GM19324 (cell line): ENCODE measurements around the gene MBIP.

Experiments used
- ATAC-seq: cut with Tn5 transposase; IDR thresholded peaks from one replicate; pipeline ENCODE4 v1.9.1; 2021; ENCODE audit warnings: mild to moderate bottlenecking, moderate library complexity; ENCODE audit not compliant: unreplicated experiment, low FRiP score

MBIP gene

DNA sequence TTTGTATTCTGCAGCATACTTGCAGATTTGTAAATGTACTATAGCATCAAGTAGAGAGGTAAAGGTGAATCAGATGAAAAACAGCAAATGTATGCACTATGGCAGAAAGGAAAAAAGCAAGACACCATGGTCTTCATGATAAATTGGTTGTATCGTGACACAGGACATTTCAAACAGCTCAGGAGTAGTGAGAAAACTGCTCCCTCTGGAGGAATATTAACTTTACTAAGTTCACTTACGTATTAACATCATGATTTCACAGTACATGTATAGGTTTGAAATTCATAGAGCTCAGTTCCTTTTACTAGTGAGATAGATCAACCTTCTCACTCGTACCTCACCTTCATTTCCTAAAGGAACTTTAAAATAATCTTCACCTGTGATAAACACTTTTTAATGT lies 6.5 kb downstream of the MBIP start:
- no peak for ATAC-seq

- no peak for ATAC-seq
Measured at GRCh38 chr14:36313206-36313605, 7.2 kb downstream of the MBIP start.

- ATAC-seq: no peak
Measured at GRCh38 chr14:36306836-36307235, 13.6 kb downstream of the MBIP start.

- ATAC-seq: no peak
Measured at GRCh38 chr14:36304895-36305294, 15.5 kb downstream of the MBIP start.

GRCh38 chr14:36303960-36304359 lies 16.5 kb downstream of the MBIP start:
- no peak for ATAC-seq

DNA sequence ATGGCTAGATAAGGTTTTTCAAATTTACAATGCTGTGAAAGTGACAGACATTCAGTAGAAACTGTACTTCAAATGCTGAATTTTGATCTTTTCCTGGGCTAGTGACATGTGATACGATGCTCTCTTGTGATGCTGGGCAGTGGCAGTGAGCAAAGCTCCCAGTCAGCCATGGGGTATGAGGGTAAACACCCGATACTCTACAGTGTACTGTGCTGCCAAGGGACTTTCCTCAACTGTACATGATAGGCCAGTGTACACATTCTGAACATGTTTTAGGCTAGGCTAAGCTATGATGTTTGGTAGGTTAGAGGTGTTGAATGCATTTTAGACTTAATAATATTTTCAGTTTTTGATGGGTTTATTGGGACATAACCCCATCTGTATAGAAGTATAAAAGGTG lies 17.6 kb downstream of the MBIP start:
- ATAC-seq: no peak

- ATAC-seq: no peak
Measured at GRCh38 chr14:36301159-36301558, 19.3 kb downstream of the MBIP start.

DNA sequence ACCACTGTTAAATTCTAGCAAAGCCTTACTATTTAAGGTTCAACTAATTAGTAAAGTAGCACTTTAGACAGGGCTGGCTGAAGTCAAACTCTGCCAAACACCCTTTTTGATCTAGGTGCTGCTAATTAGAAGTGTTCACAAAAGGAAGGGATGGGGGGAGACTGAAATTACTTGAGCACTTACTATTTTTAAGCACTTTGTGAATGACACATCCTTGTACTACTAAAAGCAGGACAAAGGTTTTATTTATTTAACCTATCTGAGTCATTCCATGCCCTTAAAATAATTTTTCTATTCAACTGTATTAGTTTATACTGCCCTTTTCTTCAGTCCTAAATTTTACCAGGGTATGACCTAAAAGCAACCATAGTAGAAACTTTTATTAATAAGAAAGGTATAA lies 20.1 kb downstream of the MBIP start:
- no peak for ATAC-seq

- ATAC-seq: no peak
Measured at GRCh38 chr14:36295642-36296627, 24.5 kb downstream of the MBIP start.

DNA sequence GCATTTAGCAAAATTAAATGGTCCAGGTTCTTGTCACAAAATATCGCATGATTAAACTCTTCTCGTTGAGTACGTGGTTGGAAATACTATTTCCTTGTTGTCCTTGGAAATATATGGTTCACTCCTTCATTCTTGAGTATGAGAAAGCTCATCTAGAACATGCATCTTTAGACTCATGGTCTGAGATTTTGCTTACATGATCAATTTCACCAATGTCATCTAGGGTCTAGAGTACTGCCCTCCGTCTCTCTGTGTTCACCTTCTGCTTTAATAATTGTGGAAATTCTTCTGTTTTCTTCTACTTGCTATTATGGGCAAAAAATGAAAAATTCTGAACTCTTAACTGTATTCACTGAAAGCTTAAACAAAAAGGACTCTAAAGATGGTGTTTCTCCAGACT lies 25.9 kb downstream of the MBIP start:
- ATAC-seq: no peak

DNA sequence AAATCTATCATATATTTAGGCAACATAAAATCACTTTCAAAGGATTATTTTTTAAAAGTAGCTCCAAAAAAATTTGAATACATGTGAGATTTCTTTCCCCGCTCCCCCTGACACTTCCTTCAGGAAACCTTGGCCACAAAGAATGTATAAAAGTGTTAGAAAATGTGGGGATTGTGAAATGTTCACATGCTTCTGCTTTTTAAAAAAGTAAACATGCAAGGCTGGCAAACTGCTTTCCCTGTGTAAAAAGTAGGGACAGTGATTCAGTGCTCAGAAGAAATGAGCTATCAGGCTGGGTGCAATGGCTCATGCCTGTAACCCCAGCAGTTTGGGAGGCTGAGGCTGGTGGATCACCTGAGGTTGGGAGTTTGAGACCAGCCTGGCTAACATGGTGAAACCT lies 26.6 kb downstream of the MBIP start:
- no peak for ATAC-seq

- no peak for ATAC-seq
Measured at GRCh38 chr14:36289954-36290353, 30.5 kb downstream of the MBIP start.

- ATAC-seq: no peak
Measured at GRCh38 chr14:36288496-36288895, 31.9 kb downstream of the MBIP start.

DNA sequence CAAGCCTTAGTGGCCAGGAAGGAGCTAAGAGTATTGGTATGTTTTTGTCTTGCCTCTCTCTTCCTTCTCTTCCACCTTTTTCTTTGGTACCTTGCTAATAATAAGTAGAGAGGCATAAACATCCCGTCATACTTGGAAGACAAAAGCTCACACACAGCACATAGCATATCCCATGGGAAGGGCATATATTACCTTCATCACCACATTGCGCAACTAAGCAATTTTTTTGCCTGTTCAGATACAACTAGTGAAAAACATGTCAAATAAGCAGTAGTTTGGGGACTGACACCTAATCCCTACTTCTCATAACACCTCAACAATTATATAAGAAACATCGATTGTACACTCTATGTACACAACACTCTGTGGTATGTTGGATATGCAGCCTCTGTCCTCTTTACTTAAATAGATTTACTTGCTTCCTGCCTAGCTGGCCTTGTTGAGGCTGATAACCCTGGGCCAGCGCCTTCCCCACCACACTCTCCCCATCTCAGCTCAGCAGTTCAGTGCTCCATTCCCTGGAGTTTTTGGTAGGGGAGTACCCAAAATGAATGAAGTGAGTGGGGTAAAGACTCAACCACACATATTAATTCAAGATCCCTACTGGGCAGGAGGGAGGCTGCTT lies 35.4 kb downstream of the MBIP start:
- no peak for ATAC-seq

DNA sequence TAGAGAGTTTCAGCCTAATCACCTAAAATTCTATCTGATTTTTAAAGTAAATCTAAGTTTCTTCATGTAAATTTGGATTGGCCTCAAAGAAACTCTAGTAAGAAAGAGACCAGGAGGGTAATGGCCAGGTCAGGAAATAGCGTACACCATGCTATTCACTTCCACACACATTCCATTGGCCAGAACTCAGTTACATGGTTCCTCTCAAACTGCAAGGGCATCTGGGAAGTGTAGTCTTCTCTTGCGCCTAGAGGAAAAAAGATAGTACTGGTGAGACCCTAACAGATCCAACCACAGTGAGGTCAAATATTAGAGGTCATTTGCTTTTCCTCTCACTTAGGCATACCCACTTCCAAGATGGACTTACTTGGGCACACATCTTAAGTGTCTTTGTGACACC lies 39.1 kb downstream of the MBIP start:
- no peak for ATAC-seq

- ATAC-seq: no peak
Measured at GRCh38 chr14:36279306-36280190, 40.9 kb downstream of the MBIP start.

DNA sequence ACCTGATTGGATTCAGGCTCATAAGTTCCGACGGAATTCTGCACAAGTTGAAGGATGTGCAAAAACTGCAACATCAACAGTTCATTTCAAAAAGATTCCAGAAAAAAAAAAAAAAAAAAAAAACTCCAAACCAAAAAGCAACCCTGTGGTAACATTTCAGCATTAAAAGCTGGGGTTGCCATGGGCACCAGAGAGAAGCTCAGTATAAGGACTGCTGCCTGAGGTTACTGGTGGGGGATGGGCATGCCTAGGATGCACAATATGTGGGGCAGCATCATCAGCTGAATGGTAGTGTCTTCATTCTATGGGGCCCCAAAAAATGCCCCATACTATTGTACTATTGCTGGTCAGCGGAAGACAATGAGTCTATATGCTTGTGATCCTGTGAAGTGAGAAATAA lies 44.7 kb downstream of the MBIP start:
- no peak for ATAC-seq

DNA sequence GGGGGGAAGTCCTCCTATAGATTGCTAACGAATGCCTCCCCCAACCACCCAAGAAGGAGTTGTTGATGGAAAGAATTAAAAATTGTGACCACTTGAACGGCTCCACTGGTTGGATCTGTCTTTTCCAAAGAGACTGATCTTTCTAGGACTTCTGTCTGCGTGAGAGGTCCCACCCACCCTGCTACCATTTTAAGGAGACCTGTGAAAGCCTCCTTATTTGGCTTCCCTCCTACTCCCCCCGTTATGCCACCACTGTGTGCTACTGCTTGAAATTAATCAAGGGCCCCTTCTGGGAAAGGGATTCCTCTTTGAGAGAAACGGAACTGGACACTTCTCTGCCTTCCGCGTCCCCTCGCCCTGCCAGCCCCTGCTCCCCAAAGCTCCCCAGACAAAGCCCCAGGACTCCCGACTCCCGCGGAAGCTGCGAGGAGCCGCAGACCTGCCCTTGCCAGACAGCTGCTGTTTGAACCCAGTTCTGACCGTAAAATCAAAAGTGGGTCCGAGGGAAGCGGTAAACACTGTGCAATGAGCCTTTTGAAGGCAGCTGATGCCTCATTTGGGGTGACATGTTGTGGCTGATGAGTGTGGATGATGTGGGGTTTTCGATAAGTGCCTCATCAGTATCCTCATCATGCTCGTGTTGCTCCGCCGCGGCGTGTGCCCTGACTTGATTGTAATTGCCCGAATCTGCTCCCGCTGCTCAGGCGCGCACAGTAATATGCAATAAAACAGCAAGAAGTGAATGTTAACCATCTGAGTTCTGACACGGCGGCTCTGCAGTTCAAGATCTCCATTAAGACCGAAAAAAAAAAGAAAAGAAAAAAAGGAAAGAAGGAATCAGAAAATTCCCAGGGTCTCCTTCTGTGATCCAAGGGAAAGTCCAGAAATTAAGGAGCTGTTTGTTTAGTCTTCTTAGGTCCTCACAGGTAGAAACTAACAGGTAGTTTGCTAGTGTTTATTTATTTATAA lies 48.2 kb downstream of the MBIP start:
- ATAC-seq: no peak

GRCh38 chr14:36271222-36271621 lies 49.2 kb downstream of the MBIP start:
- ATAC-seq: no peak

DNA sequence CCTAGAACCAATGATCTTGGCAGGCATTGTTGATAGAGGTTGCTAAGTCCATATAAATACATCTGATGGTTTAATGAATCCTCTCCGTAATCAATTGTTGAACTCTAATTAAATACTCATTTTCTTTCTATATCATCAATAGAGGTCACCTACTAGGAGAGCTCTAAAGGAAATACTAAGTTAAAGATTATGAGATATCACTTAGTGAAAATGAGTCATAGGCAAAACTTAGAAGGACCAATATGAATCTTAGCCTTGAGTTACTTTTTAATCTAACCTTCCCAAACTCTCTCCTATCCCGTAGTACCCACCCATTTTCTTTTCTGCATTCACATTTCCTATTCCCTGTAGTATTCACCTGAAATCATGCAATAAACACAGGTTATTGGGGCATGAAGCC lies 50.2 kb downstream of the MBIP start:
- no peak for ATAC-seq
